Hepatocyte (in vitro differentiated cells): Measurements from ENCODE around the gene MTA1. TPM values are rescaled to one million over a fixed set of nuclear protein-coding genes. Genes with fewer than 3 reads are reported as not detected.

Experiments
- DNase-seq: peaks from one replicate; pipeline ENCODE4 v3.0.0-alpha.2; 2016; ENCODE audit warnings: low spot score
- H2AFZ ChIP-seq: fragments of 200-600 bp; sonication (generic); 2 replicates; pipeline ENCODE4 v1.6.0; 2016; ENCODE audit warnings: antibody characterized with exemption, mild to moderate bottlenecking
- H3K27ac ChIP-seq: fragments of 200-600 bp; sonication (generic); 2 replicates; pipeline ENCODE4 v1.5.1; 2016; ENCODE audit warnings: mild to moderate bottlenecking
- H3K27me3 ChIP-seq: fragments of 200-600 bp; sonication (generic); 2 replicates; pipeline ENCODE4 v1.6.1; 2016
- H3K36me3 ChIP-seq: fragments of 200-600 bp; sonication (generic); replicated peaks from 2 replicates; pipeline ENCODE4 v1.5.1; 2016; ENCODE audit warnings: low read depth; ENCODE audit not compliant: insufficient read depth
- H3K4me1 ChIP-seq: fragments of 200-600 bp; sonication (generic); 2 replicates; pipeline ENCODE4 v1.5.1; 2016; ENCODE audit warnings: mild to moderate bottlenecking, moderate library complexity; ENCODE audit not compliant: insufficient read depth
- H3K4me2 ChIP-seq: fragments of 200-600 bp; sonication (generic); 2 replicates; pipeline ENCODE4 v1.6.0; 2016
- H3K4me3 ChIP-seq: fragments of 200-600 bp; sonication (generic); 2 replicates; pipeline ENCODE4 v1.5.1; 2016; ENCODE audit warnings: mild to moderate bottlenecking
- H3K79me2 ChIP-seq: fragments of 200-600 bp; sonication (generic); 2 replicates; pipeline ENCODE4 v1.6.0; 2017; ENCODE audit warnings: mild to moderate bottlenecking
- H3K9me2 ChIP-seq: fragments of 200-600 bp; sonication (generic); replicated peaks from 2 replicates; pipeline ENCODE4 v1.6.0; 2017; ENCODE audit warnings: mild to moderate bottlenecking; ENCODE audit not compliant: insufficient read depth
- H3K9me3 ChIP-seq: fragments of 200-600 bp; sonication (generic); 2 replicates; pipeline ENCODE4 v1.5.1; 2016; ENCODE audit warnings: low read depth, mild to moderate bottlenecking
- H4K20me1 ChIP-seq: fragments of 200-600 bp; sonication (generic); 2 replicates; pipeline ENCODE4 v1.6.0; 2016; ENCODE audit warnings: mild to moderate bottlenecking; ENCODE audit not compliant: insufficient read depth, poor library complexity, severe bottlenecking
- CTCF ChIP-seq: fragments of 200-600 bp; sonication (generic); IDR thresholded peaks from 2 replicates; pipeline ENCODE4 v1.5.1; 2016; ENCODE audit warnings: antibody characterized with exemption, mild to moderate bottlenecking; ENCODE audit not compliant: poor library complexity
- EZH2 ChIP-seq: fragments of 200-600 bp; sonication (generic); IDR thresholded peaks from 2 replicates; pipeline ENCODE4 v1.6.1; 2016; ENCODE audit warnings: antibody characterized with exemption, mild to moderate bottlenecking, borderline replicate concordance
- EZH2phosphoT487 ChIP-seq: fragments of 200-600 bp; sonication (generic); IDR thresholded peaks from one replicate; pipeline ENCODE4 v1.6.1; 2018; ENCODE audit warnings: antibody characterized with exemption, mild to moderate bottlenecking, low read depth, moderate library complexity; ENCODE audit not compliant: unreplicated experiment, severe bottlenecking
- WGBS: methylation state at CpG from one replicate; pipeline ENCODE4 v1.1.6; 2016; ENCODE audit warnings: low lambda C conversion rate; ENCODE audit errors: missing lambda C conversion rate; 5-methylcytosine and 5-hydroxymethylcytosine counted together
- polyA plus RNA-seq: library from polyadenylated mRNA; unstranded; fragments of >200 nt; fragmentation: Nextera tagmentation; extraction: Ambion mirVana; gene quantifications from 2 replicates; pipeline ENCODE4 v1.2.1, GENCODE V29; 2016
- total RNA-seq: library from RNA; depleted of rRNA; stranded (reverse); fragments of >200 nt; gene quantifications from 2 replicates; pipeline ENCODE4 v1.2.3, GENCODE V29; 2014

MTA1 gene
- total and polyA plus RNA-seq, 2 experiments from 2014 or later: 48.1 to 52.7 TPM

DNA sequence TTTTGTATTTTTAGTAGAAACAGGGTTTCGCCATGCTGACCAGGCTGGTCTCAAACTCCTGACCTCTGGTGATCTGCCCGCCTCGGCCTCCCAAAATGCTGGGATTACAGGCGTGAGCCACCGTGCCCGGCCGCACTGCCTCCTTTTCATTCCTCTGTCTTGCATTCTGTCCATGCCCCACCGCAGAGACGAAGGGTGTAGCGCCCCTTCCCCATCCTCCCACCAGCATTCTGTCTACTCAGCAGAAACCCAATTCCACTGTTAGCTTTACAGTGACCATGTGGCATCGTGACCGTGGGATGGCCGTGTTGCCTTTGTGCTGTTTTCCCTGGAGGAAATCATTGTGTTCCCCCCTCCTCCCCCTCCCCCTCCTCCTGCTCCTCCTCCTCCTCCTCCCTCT lies 11.0 kb upstream of the MTA1 start:
- 92% methylated on average over 10 of the region's 13 CpGs for WGBS
- Histone ChIP-seq H3K4me2 (no peak overlapping the region), H3K27ac (no peak overlapping the region), H3K36me3 (no peaks in the 10 kb centered on the region), H3K9me3 (no peaks in the 10 kb centered on the region), H3K79me2 (no peaks in the 10 kb centered on the region), H4K20me1 (no peaks in the 10 kb centered on the region), H2AFZ (no peak overlapping the region), H3K27me3 (peaks cover 20% of the 10 kb centered on the region), H3K4me1 (peaks cover 10% of the 10 kb centered on the region), H3K9me2 (no peaks in the 10 kb centered on the region), H3K4me3 (no peak overlapping the region)
- TF ChIP-seq EZH2 (no peak), EZH2phosphoT487 (no peak), CTCF (no peak)
- DNase-seq: no peak

GRCh38 chr14:105409364-105409763 lies 10.3 kb upstream of the MTA1 start:
- Histone ChIP-seq H3K36me3 (no peaks in the 10 kb centered on the region), H3K27me3 (peaks cover 20% of the 10 kb centered on the region)

DNA sequence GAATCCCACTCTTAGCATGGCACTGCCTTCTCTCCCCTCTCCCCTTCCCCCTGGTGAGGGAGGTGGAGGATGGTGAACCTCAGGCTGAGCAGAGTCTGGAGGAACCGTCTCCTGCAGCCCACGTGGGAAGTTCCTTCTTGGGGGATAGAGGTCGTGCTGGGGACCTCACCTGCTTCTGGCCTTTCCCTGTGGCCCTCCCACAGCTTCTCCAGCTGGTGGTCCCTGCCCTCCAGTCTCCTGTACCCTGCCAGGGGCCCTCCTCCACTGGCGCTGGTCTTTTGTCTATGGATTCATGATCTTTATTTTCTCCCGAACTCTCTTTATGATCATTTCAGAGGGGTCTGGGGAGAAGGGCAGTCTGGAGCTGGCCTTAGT lies 9.0 kb upstream of the MTA1 start:
- no peak for DNase-seq
- Histone ChIP-seq H3K4me2 (peak overlapping the region; percentile 93), H3K9me2 (no peaks in the 10 kb centered on the region), H3K9me3 (no peaks in the 10 kb centered on the region), H3K4me3 (no peak overlapping the region), H4K20me1 (no peaks in the 10 kb centered on the region), H3K79me2 (no peaks in the 10 kb centered on the region), H3K27me3 (peaks cover 20% of the 10 kb centered on the region), H3K36me3 (no peaks in the 10 kb centered on the region), H3K27ac (no peak overlapping the region), H3K4me1 (peaks cover 10% of the 10 kb centered on the region), H2AFZ (no peak overlapping the region)
- 47% methylated on average over 5 of the region's 5 CpGs for WGBS
- TF ChIP-seq CTCF (no peak), EZH2phosphoT487 (no peak), EZH2 (no peak)

More at GRCh38 chr14:105409364-105409763, 10.3 kb upstream of the MTA1 start:
- Histone ChIP-seq H3K4me1 (peaks cover 10% of the 10 kb centered on the region), H3K4me2 (no peak overlapping the region), H3K9me3 (no peaks in the 10 kb centered on the region), H3K79me2 (no peaks in the 10 kb centered on the region), H2AFZ (no peak overlapping the region), H3K27ac (no peak overlapping the region), H3K9me2 (no peaks in the 10 kb centered on the region), H3K4me3 (no peak overlapping the region), H4K20me1 (no peaks in the 10 kb centered on the region)
- no peak for DNase-seq
- 94% methylated on average over 3 of the region's 3 CpGs for WGBS
- TF ChIP-seq EZH2phosphoT487: no peak
- no peak for TF ChIP-seq EZH2
- TF ChIP-seq CTCF: no peak
